Pancreas (tissue), 10 donors: ENCODE measurements around the gene KCNJ14. TPM values are rescaled to one million over a fixed set of nuclear protein-coding genes. Genes with fewer than 3 reads are reported as not detected.

ENCODE experiments used
- ATAC-seq, 4 donors: fragments of 200-7000 bp; cut with Tn5 transposase; one replicate each; pipeline versions ENCODE4 v1.8.0 to v1.9.1; 2020; ENCODE audit warnings: mild to moderate bottlenecking in 4 of 4, moderate library complexity in 4 of 4
- DNase-seq, 6 donors: peaks; one replicate each; pipeline ENCODE4 v3.0.0-alpha.2; 2020
- FAIRE-seq: peaks from 2 replicates; lab custom pipeline; 2012; peaks lifted over from hg19 to GRCh38; lab: Jason Lieb, UNC
- H3K27ac ChIP-seq, 4 donors: fragments of 200-600 bp; sonication (generic); 1 replicate in 3 of 4; 2 replicates in 1 of 4; pipeline versions ENCODE4 v1.5.0 to v1.8.0; 2020
- H3K27me3 ChIP-seq, 4 donors: fragments of 200-600 bp; one replicate each; pipeline ENCODE4 v1.8.0; 2021
- H3K36me3 ChIP-seq, 3 donors: fragments of 200-600 bp; sonication (generic) in 1 of 3; one replicate each; pipeline versions ENCODE4 v1.5.0 to v1.8.0; 2020 to 2021
- H3K4me1 ChIP-seq, 3 donors: fragments of 200-600 bp; one replicate each; pipeline ENCODE4 v1.8.0; 2021
- H3K4me3 ChIP-seq, 4 donors: fragments of 200-600 bp; sonication (generic) in 2 of 4; one replicate each; pipeline versions ENCODE4 v1.5.0 to v1.8.0; 2020 to 2021
- H3K9me3 ChIP-seq, 4 donors: fragments of 200-600 bp; one replicate each; pipeline ENCODE4 v1.8.0; 2021
- CTCF ChIP-seq, 4 donors: fragments of 200-600 bp; sonication (generic) in 3 of 4; IDR thresholded peaks; one replicate each; pipeline versions ENCODE4 v1.5.0 to v1.8.0; 2021; ENCODE audit warnings: antibody characterized with exemption in 4 of 4
- WGBS, 2 donors: extraction: QIAGEN DNeasy Blood & Tissue Kit; methylation state at CpG; one replicate each; pipeline ENCODE4 v1.1.7; 2013; 5-methylcytosine and 5-hydroxymethylcytosine counted together
- intact Hi-C, 3 donors: fragments of 100-400 bp; cut with DNase I; formaldehyde crosslinking; loops; one replicate each; pipeline versions ENCODE4 v1.11.1 to v1.14.2; 2022
- polyA plus RNA-seq, 2 donors: library from polyadenylated mRNA; stranded (reverse); fragments of 200-250 nt; gene quantifications; one replicate each; pipeline ENCODE4 v1.2.3, GENCODE V29; 2013
- total RNA-seq, 6 donors: library from RNA; stranded (reverse); fragmentation: NEBNext Ultra II Directional in 4 of 6; extraction: Animal tissue kit (Norgen Biotek cat#: 25700) in 4 of 6; gene quantifications; one replicate each; pipeline versions ENCODE4 v1.2.1 to v1.2.4, GENCODE V29; 2021 to 2023
- donor health status: healthy with polysubstance abuse.
- donor health status: DM: no; HTN: no; CAD: no; lungs with moderate emphysema.
- donor health status: DM: no; HTN: no; CAD: no.
- donor health status: control.
- donor health status: control.
- donor health status: Bipolar disorder and iron deficiency.
- donor health status: DM: yes; HTN: yes; CAD: no.
- donor health status: DM: no; HTN: no; CAD: no.
- donor health status: DM: no; HTN: no; CAD: no.
- donor health status: DM: yes; HTN: yes; CAD: no.

Gene KCNJ14
- total RNA-seq (under 1 TPM; 0.20 to 0.56 (median 0.37) TPM), polyA plus RNA-seq (under 1 TPM; 0.49 to 0.59 TPM)

GRCh38 chr19:48455171-48455907 lies at the start of gene KCNJ14:
Gene KCNJ14, plus strand, starts transcription at chr19:48455574. Its CDS starts 6,151 bp downstream, at chr19:48461725.
- DNase-seq (peak in 1 of 6 donors; percentile 50), FAIRE-seq (no peak), ATAC-seq (no peak)
- Histone ChIP-seq H3K27me3 (no peaks in the 10 kb centered on the region), H3K9me3 (no peaks in the 10 kb centered on the region), H3K27ac (no peak within 1 kb of the TSS), H3K4me3 (no peak within 1 kb of the TSS), H3K4me1 (no peaks in the 10 kb centered on the region), H3K36me3 (peaks cover 0 to 35% (median 21%) of the 10 kb centered on the region in 3 donors)
- no peak for TF ChIP-seq CTCF (IDR thresholded peaks at IDR 0.05)
- WGBS, 2 donors, result 80 to 84% methylated on average over 16 of the region's 16 CpGs
- intact Hi-C loops, result no loop called here

GRCh38 chr19:48405850-48406249 lies 49.5 kb upstream of the KCNJ14 start:
- DNase-seq (no peak), ATAC-seq (no peak), FAIRE-seq (no peak)
- peaks cover 0 to 5% (median 0%) of the 10 kb centered on the region in 4 donors for H3K27me3 ChIP-seq
- H3K9me3 ChIP-seq, result no peaks in the 10 kb centered on the region
- no peaks in the 10 kb centered on the region for H3K36me3 ChIP-seq
- TF ChIP-seq CTCF (IDR thresholded peaks at IDR 0.05), result no peak
- H3K27ac ChIP-seq, result no peak overlapping the region
- no peaks in the 10 kb centered on the region for H3K4me1 ChIP-seq
- intact Hi-C loops, result no loop called here
- WGBS, 2 donors, result 62 to 71% methylated on average over 13 of the region's 13 CpGs
- no peak overlapping the region for H3K4me3 ChIP-seq

GRCh38 chr19:48413879-48414587 lies 41.3 kb upstream of the KCNJ14 start:
- Histone ChIP-seq H3K36me3 (no peaks in the 10 kb centered on the region), H3K27ac (peak overlapping the region in 2 of 4 donors; percentile 24 to 47), H3K27me3 (no peaks in the 10 kb centered on the region), H3K4me1 (no peaks in the 10 kb centered on the region), H3K9me3 (no peaks in the 10 kb centered on the region), H3K4me3 (peak overlapping the region in 3 of 4 donors; percentile 15 to 33 (median 25))
- TF ChIP-seq CTCF (IDR thresholded peaks at IDR 0.05), result no peak
- ATAC-seq (peak; percentile 9 to 37 (median 20)), DNase-seq (peak in 3 of 6 donors; percentile 28 to 70 (median 40)), FAIRE-seq (no peak)
- 45 to 50% methylated on average over 24 of the region's 24 CpGs for WGBS, 2 donors
- intact Hi-C loops, result no loop called here

GRCh38 chr19:48415395-48415794 lies 40.0 kb upstream of the KCNJ14 start:
- Histone ChIP-seq H3K36me3 (no peaks in the 10 kb centered on the region), H3K27ac (no peak overlapping the region), H3K9me3 (no peaks in the 10 kb centered on the region), H3K4me3 (peak overlapping the region in 2 of 4 donors; percentile 25 to 33), H3K4me1 (no peaks in the 10 kb centered on the region), H3K27me3 (no peaks in the 10 kb centered on the region)
- WGBS, 2 donors, result 10 to 18% methylated on average over 10 to 14 of the region's 14 CpGs
- peak; percentile 62 to 89 (median 80) for DNase-seq
- FAIRE-seq, result no peak
- intact Hi-C loops, result no loop called here
- ATAC-seq, result peak; percentile 67 to 89 (median 80)
- no peak for TF ChIP-seq CTCF (IDR thresholded peaks at IDR 0.05)
